ENCODE measurements around the gene LMBR1. TPM values are rescaled to one million over a fixed set of nuclear protein-coding genes. Genes with fewer than 3 reads are reported as not detected.

The LMBR1 gene
- total RNA-seq, 3 donors from 2014 or later, result 40.5 to 56.3 (median 44.9) TPM

GRCh38 chr7:156669035-156669828 lies 223.8 kb downstream of the LMBR1 start:
- H3K4me1 ChIP-seq (ENCODE audit: low read depth), result peaks cover 6% of the 10 kb centered on the region
- DNase-seq, result no peak
- H3K9me3 ChIP-seq, result no peaks in the 10 kb centered on the region
- H3K4me3 ChIP-seq, result no peak overlapping the region
- TF ChIP-seq CTCF (IDR thresholded peaks at IDR 0.05), result no peak
- ATAC-seq, result no peak
- intact Hi-C loops (cut with DNase I, micrococcal nuclease), result no loop called here
- no peaks in the 10 kb centered on the region for H3K36me3 ChIP-seq (ENCODE audit: low read depth)

GRCh38 chr7:156668130-156668741 lies 224.7 kb downstream of the LMBR1 start:
- Histone ChIP-seq H3K4me1 (ENCODE audit: low read depth) (peaks cover 6% of the 10 kb centered on the region), H3K4me3 (no peak overlapping the region), H3K9me3 (no peaks in the 10 kb centered on the region), H3K36me3 (ENCODE audit: low read depth) (no peaks in the 10 kb centered on the region)
- DNase-seq, result peak in 1 of 3 donors; percentile 59
- no peak for TF ChIP-seq CTCF (IDR thresholded peaks at IDR 0.05)
- intact Hi-C loops (cut with DNase I, micrococcal nuclease), result no loop called here
- peak; percentile 82 for ATAC-seq

- Histone ChIP-seq H3K4me1 (ENCODE audit: low read depth) (peaks cover 6% of the 10 kb centered on the region), H3K4me3 (no peak overlapping the region), H3K36me3 (ENCODE audit: low read depth) (no peaks in the 10 kb centered on the region), H3K9me3 (no peaks in the 10 kb centered on the region)
- DNase-seq (no peak), ATAC-seq (no peak)
- intact Hi-C loops (cut with DNase I, micrococcal nuclease), result no loop called here
- TF ChIP-seq CTCF (IDR thresholded peaks at IDR 0.05), result no peak
Observed at GRCh38 chr7:156667110-156667426, 225.9 kb downstream of the LMBR1 start.

- peak; percentile 73 for ATAC-seq
Observed at GRCh38 chr7:156666368-156667109, 226.4 kb downstream of the LMBR1 start.

GRCh38 chr7:156665101-156665500 lies 227.9 kb downstream of the LMBR1 start:
- no peak for ATAC-seq
- intact Hi-C loops (cut with DNase I, micrococcal nuclease), result no loop called here

More at GRCh38 chr7:156666368-156667109, 226.4 kb downstream of the LMBR1 start:
- H3K4me3 ChIP-seq, result no peak overlapping the region
- no peaks in the 10 kb centered on the region for H3K9me3 ChIP-seq
- H3K36me3 ChIP-seq (ENCODE audit: low read depth), result no peaks in the 10 kb centered on the region
- intact Hi-C loops (cut with DNase I, micrococcal nuclease), result no loop called here
- TF ChIP-seq CTCF (IDR thresholded peaks at IDR 0.05), result no peak
- peaks cover 6% of the 10 kb centered on the region for H3K4me1 ChIP-seq (ENCODE audit: low read depth)
- DNase-seq, result peak in 1 of 3 donors; percentile 45

More at GRCh38 chr7:156665101-156665500, 227.9 kb downstream of the LMBR1 start:
- no peak overlapping the region for H3K4me3 ChIP-seq
- TF ChIP-seq CTCF (IDR thresholded peaks at IDR 0.05), result no peak
- no peaks in the 10 kb centered on the region for H3K36me3 ChIP-seq (ENCODE audit: low read depth)
- H3K9me3 ChIP-seq, result no peaks in the 10 kb centered on the region
- H3K4me1 ChIP-seq (ENCODE audit: low read depth), result peaks cover 6% of the 10 kb centered on the region
- no peak for DNase-seq

Measured in mucosa of descending colon (tissue), 3 donors.